GM21526 (cell line): ENCODE data around the gene EMC1.
"Not testable (repeated sequence)": the region's sequence is repeated elsewhere in the genome, so short reads cannot be mapped to it uniquely, and the experiment has no call there.

Experiments used
- ATAC-seq: cut with Tn5 transposase; IDR thresholded peaks from one replicate; pipeline ENCODE4 v1.9.1; 2021; ENCODE audit warnings: moderate library complexity; ENCODE audit not compliant: unreplicated experiment, low FRiP score

EMC1 gene

DNA sequence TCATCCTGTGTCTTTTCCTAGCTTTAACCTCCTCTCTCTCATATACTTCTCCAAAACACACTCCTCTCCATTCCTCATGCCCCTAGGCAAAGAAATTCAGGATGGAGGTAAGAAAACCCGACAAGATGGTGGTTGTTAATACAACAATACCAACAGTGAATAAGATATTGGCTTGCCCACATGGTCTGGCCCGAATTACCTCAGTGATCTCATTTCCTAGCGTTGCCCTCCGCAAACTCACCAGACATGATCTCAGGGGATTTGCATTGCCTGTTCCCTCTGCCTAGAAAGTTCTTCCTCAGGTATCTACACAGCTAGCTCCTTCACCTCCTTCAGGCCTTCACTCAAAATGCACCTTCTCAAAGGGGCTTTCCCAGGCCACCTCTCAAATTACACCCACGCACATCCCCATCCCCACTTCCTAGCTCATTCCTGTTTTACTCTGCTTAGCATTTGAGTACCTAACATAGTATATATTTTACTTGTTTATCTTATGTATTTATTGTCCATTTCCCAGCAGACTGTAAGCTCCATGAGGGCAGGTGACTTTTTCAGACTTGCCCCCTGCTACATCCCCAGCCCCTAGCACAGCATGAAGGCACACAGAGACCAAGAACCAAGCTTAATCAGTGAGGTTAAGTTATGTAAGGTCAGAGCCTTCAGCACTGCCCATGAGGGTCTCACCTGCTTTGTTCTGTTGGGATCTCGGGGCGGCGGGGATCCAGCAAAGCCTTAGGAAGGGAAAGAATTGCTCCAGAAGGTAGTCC is 31.1 kb downstream of the EMC1 start:
- ATAC-seq = no peak

DNA sequence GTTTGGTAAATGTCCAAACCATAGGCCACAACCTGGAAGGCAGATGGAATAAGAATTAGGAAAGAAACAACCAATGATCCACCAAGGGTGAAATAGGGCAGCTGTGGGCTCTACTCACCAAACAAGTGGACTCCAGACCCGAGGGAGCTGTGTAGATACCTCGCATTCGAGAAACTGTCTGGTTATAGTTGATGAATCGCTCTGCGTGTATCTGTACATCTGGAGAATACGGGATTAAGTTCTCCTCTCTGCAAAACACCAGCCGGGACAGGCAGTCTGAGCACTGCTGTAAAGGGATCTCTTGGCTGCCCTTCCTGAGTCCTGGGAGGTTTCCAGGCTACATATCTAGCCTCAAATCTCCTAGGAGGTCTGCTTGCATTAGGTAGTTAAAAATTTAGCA is 31.9 kb downstream of the EMC1 start:
- ATAC-seq = no peak

DNA sequence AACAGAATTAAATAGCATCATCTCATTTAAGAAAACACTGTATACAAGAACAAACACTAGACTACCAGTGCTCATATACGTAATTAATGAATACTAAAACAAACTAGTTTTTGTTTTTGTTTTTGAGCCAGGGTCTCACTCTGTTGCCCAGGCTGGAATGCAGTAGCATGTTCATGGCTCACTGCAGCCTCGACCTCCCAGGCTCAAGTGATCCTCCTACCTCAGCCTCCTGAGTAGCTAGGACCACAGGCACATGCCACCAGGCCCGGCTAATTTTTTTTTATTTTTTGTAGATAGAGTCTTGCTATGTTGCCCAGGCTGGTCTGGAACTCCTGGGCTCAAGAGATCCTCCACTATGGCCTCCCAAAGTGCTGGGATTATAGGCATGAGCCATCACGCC is 34.7 kb downstream of the EMC1 start:
- ATAC-seq = not testable (repeated sequence)

DNA sequence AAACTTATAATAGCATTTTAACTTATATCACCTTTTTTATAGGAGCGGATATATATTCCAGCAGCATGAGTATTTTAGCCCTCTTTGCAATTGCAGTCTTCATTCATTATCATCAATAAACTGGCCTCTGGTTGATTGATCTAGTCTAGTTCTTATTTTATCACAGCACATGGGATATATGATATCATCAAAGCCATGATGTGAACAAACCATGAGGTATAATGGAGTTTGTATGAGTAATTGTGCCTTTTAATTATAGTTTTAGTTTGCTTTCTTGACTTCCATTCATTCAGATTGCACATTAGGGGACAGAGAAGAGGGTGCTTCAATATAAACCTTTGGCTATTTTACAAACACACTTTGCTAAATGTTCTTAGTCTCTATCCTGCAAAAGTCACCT is 37.7 kb downstream of the EMC1 start:
- ATAC-seq = no peak

DNA sequence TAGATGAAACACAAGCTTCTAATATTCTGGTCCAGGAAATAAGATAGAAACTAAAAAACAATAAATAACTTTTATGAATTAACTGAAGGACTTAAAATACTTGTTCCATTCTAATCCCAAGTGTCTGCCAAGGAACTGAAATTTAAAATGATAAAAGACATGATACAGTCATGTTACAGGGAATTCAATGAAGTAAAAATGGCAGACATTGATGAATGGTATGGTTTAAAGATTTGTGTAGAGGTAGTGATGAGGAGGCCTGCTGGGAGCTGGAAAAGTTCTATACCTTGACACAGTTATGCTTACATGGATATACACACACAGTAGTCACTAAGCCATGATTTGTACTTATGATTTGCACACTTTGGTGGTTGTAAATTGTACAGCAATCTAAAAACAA is 39.2 kb downstream of the EMC1 start:
- ATAC-seq = no peak

DNA sequence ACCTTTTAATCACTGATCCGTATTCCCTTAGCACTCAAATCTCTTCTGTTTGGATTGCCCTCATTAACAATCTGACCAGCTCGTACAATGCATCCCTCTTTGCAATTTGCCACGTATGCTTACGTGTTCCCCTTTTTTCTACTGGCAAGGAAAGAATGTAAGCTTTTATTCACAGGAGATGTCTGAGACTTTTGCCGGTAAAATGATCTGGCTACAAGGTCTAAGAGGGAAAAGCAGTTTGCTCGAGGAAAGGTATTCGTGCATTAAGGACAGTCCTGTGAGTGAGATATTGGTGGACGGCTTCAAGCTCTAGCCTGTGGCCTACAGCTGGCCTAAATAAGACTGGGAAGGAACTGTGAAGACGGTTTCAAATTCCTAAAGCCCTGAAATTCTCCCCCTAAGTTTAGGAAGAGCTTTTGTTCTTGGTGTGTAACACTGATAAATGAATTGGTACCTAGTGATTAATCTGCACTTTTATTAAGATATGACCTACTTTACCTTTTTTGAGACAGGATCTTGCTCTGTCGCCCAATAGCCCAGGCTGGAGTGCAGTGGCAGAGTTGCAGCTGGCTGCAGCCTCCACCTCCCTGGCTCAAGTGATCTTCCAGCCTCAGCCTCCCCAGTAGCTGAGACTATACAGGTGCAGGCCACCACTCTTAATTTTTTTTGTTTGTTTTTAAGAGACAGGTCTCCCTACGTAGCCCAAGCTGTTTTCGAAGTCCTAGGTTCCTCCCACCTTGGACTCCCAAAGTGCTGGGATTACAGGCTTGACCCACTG is 40.4 kb downstream of the EMC1 start:
- no peak for ATAC-seq

DNA sequence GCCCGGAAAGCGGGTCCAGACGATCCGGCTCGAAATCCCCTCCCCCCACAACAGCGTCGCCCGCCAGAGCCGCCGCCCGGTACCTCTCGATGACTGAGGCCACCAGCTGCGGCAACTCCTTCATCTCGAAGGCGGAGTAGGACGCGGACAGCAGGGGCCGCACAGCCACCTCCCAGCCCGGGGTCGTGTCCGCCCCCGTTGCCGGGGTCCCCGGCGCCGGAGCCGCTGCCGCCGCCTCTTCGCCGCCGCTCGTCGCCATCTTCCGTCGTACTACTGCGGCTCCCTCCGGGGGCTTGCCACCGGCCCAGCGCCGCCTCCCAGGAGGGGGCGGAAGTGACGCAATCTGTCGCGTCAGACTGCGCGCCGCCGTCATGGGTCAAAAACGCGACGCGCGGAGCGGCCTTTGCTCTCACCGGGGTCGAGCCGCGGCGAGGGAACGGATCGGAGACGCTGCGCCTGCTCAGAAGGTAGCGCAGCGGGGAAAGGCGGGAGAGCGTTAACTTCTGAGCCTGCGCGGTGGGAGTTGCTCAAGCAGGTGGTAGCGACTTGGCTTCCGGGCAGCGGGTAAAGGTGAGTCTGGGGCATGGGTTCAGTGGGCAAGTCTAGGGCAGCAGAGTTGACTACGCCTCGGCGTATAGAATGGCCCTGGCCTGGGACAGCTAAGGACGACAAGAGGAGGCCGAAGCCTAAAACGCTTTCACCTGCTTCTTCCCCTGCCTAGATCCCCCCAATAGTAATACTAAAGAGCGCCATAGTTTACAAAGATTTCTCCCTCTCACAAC is 41.1 kb downstream of the EMC1 start, which contains the start of gene UBR4:
UBR4 (minus strand) TSS at position 277 of the 782 bp plus-strand sequence; CDS start at position 259, 18 bp downstream.
- peak; percentile 72 for ATAC-seq

DNA sequence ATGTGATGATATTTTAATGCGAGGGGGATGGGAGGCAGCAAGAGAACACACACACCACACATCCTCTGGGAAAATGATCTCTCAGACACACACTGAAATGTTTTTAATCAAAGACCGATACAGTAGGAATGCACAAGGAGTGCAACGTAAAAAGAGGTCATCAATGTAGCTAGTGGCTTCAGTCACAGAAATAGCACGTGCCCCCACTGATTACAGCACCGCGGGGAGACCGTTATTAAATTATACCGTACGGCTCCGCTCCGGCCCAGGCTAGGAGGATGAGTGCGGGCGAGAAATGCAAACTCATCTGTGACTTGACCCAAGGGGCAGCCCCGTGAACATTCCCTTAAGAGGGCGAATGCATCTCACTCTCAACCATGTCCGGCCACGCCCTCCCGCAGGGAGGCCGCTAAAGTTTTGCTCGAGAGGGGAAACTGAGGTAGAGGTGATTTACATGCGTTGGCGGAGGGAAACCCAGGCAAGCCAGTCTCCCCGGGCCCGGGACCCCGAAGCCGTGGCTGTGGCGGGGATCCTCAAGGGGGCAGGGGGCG is 41.8 kb downstream of the EMC1 start:
- peak; percentile 27 for ATAC-seq

DNA sequence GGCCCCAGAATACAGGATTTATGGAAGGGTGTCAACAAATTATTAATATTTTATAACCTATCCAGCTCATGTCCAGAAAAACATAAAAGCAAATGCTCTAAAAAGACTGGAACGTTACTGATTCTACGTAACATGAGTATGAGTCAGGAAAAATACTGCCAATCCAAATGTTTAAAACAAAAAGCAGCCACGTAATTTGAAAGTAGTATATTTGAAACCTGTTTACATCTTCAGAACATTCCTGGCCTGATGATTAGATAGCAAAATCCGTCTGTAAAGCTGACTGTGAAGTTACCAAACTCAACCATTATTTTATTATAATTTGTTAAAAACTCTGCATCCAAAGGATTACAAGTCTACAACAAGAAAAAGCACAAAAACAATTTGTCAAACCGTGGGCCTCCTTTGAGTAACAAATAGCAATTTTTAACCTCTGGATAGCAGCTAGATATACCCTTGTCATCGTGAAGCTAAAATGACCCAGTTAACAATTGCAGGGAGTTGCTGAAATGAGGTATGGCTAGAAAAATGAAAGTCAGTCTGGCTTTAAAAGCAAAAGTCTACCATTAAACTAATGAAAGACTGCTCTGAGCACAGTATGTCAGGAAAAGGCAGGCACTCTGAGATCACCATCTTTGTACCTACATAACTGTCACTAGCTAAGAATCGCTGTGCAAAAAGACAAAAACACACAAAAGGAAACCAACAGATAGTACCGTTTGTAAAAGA is 42.5 kb downstream of the EMC1 start:
- ATAC-seq = no peak

DNA sequence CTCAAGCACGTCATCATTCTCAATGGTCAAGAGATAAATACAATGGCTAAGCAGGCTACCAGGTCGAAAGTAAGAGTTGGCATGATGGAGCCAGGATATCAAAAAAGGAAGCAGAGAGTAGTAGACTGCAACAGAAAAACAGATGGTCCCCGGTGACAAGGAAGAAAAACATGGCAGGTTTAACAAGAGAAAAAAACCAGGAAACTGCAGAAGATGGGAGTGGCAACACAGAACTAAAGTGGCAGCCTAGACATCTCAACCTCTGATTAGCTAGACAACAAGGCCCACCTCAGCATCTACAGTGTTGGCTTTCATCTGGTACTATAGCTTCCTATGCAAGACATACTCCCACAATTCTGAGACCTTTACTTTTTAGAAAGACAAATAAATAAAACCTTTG is 44.4 kb downstream of the EMC1 start:
- no peak for ATAC-seq

DNA sequence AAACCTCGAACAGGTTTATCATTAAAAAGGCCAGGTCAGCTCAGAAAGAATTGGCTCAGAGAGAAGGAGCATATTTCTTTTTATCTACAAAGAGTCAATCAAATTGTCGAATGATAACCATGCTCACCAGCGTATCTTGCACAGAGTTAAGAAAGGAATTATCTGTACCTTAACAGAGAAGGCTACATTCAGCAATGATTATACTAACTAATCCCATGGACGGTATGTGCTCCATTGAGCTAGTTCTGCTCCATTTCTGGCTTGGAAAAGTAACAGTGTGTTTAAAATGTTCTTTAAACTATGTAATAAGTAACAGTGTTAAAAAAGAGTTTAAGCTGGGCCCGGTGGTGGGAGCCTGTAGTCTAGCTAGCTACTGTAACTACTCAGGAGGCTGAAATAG is 45.5 kb downstream of the EMC1 start:
- no peak for ATAC-seq

DNA sequence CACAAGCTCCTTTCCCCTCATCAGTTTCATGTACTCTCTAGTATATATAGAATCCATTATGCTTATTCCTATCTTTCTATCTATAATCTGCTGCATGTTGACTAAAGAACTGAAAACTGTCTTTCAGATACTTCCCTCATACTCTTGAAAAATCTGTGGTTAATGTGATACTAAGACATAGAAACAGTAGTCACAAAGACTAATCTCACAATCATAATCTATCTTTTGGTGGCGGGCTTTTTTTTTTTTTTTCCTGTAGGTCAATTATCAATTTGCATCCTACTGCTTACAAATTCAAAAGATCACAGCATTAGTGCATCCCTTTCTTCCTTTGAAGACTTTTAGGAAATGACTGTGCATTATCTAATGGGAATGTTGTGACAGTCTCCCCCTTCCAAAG is 45.9 kb downstream of the EMC1 start:
- no peak for ATAC-seq

DNA sequence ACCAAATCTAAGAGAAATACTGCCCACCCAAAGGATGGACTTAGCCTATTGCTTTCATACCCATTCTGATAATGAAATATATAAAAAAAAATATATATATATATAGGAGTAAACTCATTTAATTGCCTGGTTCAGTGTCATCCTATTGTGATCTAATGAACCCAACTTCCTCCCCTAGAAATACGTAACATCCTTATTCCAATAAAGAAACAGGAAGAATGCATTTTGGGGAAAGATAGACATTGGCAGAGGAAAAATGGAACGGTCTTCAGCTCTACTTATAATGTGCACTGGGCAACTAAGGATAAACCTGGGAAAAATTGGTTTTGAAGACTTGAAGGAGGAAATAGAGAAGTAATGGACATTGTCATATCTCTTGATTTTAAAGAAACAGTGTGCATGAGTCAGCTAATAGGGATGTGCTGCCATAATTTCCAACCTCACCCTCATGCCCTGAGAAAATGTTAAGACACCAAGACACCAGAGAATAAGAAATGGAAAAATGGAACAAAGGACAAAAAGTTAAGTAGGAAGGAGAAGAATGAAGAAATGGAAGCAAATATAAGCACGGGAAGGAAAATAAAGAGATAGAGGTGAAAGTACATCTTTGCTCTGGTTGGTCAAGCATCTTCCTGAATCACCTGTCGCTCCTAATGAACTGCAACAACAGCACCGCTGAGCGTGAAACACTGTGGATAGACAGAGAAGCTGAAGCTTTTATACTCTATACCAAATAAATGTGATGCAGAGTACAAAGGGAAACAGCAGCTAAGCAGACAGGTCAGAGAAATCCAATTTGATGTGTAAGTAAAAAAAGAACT is 46.7 kb downstream of the EMC1 start:
- ATAC-seq = no peak

DNA sequence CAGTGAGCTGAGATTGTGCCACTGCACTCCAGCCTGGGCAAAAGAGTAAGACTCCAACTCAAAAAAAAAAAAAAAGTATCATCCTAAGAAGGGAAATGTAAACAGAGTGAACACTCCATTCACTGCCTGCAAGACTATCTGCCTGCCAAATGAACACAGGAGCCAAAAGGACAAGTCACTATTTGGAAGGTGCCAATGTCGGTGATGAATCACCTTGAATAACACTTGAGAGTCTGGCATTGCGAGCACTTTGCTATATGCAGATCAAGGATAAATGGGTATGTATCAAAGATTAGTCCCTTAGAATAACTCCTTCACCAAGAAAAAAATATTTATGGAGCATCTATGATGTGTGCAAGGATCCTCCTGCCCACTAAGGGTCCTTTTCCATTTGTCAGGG is 47.9 kb downstream of the EMC1 start:
- no peak for ATAC-seq

DNA sequence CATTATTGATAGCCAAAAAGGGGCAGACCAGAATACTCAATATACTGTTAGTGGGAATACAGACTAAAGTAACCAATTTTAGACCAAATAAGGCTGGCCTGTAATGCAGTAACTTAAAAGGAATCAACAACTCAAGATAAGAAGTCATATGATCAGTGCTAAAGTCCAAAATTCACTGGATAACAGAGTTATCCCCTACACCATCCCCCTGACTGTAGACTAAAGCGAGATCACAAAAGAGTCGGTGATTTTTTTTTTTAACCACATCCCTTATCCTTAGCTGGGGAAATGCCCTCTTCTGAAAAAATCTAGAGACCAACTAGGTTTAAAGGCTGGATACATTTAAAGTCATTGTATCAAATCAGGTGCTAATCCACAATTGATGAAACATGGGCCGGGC is 48.9 kb downstream of the EMC1 start:
- ATAC-seq = no peak

DNA sequence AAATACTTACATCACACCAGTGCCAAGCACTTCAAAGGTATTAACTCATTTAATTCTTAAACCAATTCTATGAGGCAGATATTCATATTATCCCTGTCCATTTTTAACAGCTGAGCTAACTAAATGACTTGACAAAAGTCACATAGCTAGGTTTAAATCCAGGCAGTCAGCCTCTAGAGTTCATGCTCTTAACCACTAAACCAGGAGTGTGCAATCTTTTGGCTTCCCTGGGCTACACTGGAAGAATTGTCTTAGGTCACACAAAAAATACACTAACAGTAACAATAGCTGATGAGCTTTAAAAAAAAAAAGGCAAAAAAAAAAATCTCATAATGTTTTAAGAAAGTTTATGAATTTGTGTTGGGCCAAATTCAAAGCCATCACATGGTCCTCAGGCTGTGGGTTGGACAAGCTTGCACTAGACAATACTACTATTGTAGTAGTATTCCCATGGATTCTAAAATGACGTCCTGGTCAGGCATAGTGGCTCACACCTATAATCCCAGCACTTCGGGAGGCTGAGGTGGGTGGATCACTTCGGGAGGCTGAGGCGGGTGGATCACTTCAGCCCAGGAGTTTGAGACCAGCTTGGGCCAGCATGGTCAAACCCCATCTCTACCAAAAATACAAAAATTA is 51.2 kb downstream of the EMC1 start:
- ATAC-seq = no peak

DNA sequence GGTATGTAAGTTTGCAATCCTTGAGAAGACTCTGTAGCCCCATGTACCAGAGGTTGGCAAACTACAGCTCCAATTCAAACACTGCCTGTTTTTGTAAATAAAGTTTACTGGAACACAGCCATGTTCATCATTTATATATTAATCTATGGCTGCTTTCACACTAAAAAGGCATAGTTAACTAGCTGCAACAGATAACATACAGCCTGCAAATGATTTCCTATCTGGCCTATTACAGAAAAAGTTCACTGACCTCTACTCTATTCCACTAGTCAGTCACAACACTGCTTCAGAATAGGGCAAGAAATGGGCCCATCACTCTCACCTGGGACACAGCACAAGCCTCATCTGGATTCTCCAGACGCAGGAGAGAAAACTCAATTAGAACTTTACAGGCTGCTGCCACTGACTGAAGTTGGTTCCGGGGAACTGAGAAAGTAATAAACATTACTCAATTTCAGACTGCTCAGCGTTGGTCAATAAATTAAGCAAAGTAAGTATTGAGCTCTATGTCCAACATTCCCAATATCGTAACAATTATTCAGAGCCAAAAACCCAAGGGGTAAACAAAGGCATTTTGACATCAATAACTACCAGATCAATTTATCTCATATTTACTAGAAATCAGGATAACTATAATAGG is 51.9 kb downstream of the EMC1 start:
- no peak for ATAC-seq

DNA sequence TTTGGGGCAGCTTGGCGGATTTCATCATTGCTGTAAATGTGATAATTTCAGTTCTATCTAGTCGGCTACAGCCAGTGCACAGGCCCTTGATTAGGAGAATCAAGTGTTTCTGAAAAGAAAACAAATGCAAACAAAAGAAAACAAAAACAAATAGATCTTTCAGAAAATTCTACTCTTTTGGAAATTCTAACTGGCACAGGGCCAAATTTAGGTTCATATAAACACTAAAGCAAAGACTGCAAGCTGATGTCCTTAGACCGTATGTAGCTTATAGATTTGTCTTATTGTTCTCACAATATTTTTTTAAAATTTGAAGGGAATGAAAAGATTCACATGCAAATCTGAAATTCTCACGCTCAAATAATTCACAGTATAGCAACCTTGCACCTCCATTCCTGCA is 52.5 kb downstream of the EMC1 start:
- ATAC-seq = no peak
